OCI-LY7 (cell line): ENCODE data around the gene DLX1. TPM values are rescaled to one million over a fixed set of nuclear protein-coding genes. Genes with fewer than 3 reads are reported as not detected.

Experiments used
- BruUV-seq: library from RNA; stranded (reverse); fragments of 400-500 nt; replicated peaks from 2 replicates; lab custom pipeline; 2021; lab: Mats Ljungman, UMichigan
- CTCF ChIA-PET: fragments of 300-600 bp; sonication (Branson Sonifier 250); formaldehyde crosslinking; loops from one replicate; lab custom pipeline; 2022; ENCODE audit warnings: antibody characterized with exemption; ENCODE audit not compliant: unreplicated experiment; lab: Charles Lee
- POLR2A ChIA-PET: fragments of 300-600 bp; sonication (Branson Sonifier 250); formaldehyde crosslinking; loops from one replicate; lab custom pipeline; 2022; ENCODE audit warnings: antibody characterized with exemption; lab: Charles Lee
- DNase-seq: peaks from one replicate; pipeline ENCODE4 v3.0.0-alpha.2; 2015; ENCODE audit warnings: low spot score
- H2AFZ ChIP-seq: fragments of 200-600 bp; sonication (generic), shearing (Covaris generic); 2 replicates; pipeline ENCODE4 v1.6.1; 2014; ENCODE audit warnings: mild to moderate bottlenecking, antibody characterized with exemption, low read length, moderate library complexity
- H3K27ac ChIP-seq: fragments of 200-600 bp; sonication (generic); 2 replicates; pipeline ENCODE4 v1.5.1; 2014; ENCODE audit warnings: mixed run types, low read depth, mild to moderate bottlenecking, moderate library complexity, low read length, inconsistent platforms; ENCODE audit not compliant: poor library complexity, severe bottlenecking
- H3K36me3 ChIP-seq: fragments of 200-600 bp; sonication (generic); 2 replicates; pipeline ENCODE4 v1.6.1; 2014; ENCODE audit warnings: mild to moderate bottlenecking, antibody characterized with exemption, low read length, moderate library complexity, mixed read lengths; ENCODE audit not compliant: insufficient read depth
- H3K4me1 ChIP-seq: fragments of 200-600 bp; sonication (generic); 2 replicates; pipeline ENCODE4 v1.5.1; 2014; ENCODE audit warnings: mild to moderate bottlenecking, low read length; ENCODE audit not compliant: insufficient read depth, poor library complexity, severe bottlenecking
- H3K4me2 ChIP-seq: fragments of 200-600 bp; sonication (generic); 2 replicates; pipeline ENCODE4 v1.6.1; 2014; ENCODE audit warnings: mild to moderate bottlenecking, low read length
- H3K4me3 ChIP-seq: fragments of 200-600 bp; sonication (generic); 2 replicates; pipeline ENCODE4 v1.5.1; 2014; ENCODE audit warnings: mild to moderate bottlenecking, low read depth, low read length; ENCODE audit not compliant: poor library complexity, severe bottlenecking
- H3K79me2 ChIP-seq: fragments of 200-600 bp; sonication (generic); 2 replicates; pipeline ENCODE4 v1.6.1; 2016; ENCODE audit warnings: low read depth, mild to moderate bottlenecking, low read length, moderate library complexity, mixed read lengths; ENCODE audit not compliant: insufficient read depth
- H3K9me2 ChIP-seq: fragments of 200-600 bp; sonication (generic); 2 replicates; pipeline ENCODE4 v1.6.1; 2016; ENCODE audit warnings: mild to moderate bottlenecking, low read length, mixed read lengths; ENCODE audit not compliant: insufficient read depth
- H3K9me3 ChIP-seq: fragments of 200-600 bp; sonication (generic); 2 replicates; pipeline ENCODE4 v1.6.1; 2014; ENCODE audit warnings: mild to moderate bottlenecking, mixed run types, low read length, mixed read lengths
- H4K20me1 ChIP-seq: fragments of 200-600 bp; sonication (generic); 2 replicates; pipeline ENCODE4 v1.6.1; 2014; ENCODE audit warnings: mild to moderate bottlenecking, antibody characterized with exemption, low read length, moderate library complexity, mixed read lengths; ENCODE audit not compliant: insufficient read depth
- EZH2phosphoT487 ChIP-seq: fragments of 200-600 bp; sonication (generic); IDR thresholded peaks from 2 replicates; pipeline ENCODE4 v1.6.1; 2018; ENCODE audit warnings: low read depth, borderline replicate concordance, mild to moderate bottlenecking, mixed run types, antibody characterized with exemption, low read length, moderate library complexity, mixed read lengths
- intact Hi-C: fragments of 100-400 bp; cut with micrococcal nuclease; formaldehyde crosslinking; loops from one replicate; pipeline ENCODE4 v1.10.0; 2022; ENCODE audit not compliant: unreplicated experiment
- total RNA-seq, 2 experiments: library from RNA; depleted of rRNA in 1 of 2; stranded (reverse); fragments of >200 nt in 1 of 2; shearing (Covaris generic) in 1 of 2; gene quantifications; 2 replicates each; pipeline ENCODE4 v1.2.3, GENCODE V29; 2014 to 2022
- TF ChIP-seq, protein P1 (sequence below): fragments of 200-600 bp; sonication (generic); conservative IDR thresholded peaks from 2 replicates; pipeline ENCODE4 v1.5.1; 2014; ENCODE audit warnings: mild to moderate bottlenecking, antibody characterized with exemption, low read length, moderate library complexity, mixed read lengths

DLX1 gene
- total RNA-seq, 2 experiments from 2014 or later: not detected

- H3K9me3 ChIP-seq: no peaks in the 10 kb centered on the region
- no peaks in the 10 kb centered on the region for H3K79me2 ChIP-seq
- H4K20me1 ChIP-seq: no peaks in the 10 kb centered on the region
- ChIA-PET POLR2A (no interaction called here), CTCF (no interaction called here)
- no peak overlapping the region for H3K27ac ChIP-seq
- no peaks in the 10 kb centered on the region for H3K4me1 ChIP-seq
- TF ChIP-seq, protein P1, sequence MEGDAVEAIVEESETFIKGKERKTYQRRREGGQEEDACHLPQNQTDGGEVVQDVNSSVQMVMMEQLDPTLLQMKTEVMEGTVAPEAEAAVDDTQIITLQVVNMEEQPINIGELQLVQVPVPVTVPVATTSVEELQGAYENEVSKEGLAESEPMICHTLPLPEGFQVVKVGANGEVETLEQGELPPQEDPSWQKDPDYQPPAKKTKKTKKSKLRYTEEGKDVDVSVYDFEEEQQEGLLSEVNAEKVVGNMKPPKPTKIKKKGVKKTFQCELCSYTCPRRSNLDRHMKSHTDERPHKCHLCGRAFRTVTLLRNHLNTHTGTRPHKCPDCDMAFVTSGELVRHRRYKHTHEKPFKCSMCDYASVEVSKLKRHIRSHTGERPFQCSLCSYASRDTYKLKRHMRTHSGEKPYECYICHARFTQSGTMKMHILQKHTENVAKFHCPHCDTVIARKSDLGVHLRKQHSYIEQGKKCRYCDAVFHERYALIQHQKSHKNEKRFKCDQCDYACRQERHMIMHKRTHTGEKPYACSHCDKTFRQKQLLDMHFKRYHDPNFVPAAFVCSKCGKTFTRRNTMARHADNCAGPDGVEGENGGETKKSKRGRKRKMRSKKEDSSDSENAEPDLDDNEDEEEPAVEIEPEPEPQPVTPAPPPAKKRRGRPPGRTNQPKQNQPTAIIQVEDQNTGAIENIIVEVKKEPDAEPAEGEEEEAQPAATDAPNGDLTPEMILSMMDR: no peak
- 0 out of 2 replicates have a peak, but pooled peaks have one; percentile 53 for TF ChIP-seq EZH2phosphoT487
- H2AFZ ChIP-seq: no peak overlapping the region
- intact Hi-C loops: loop anchor here (10.0 kb wide), 1 partner anchor 96 kb away; no protein-coding TSS in a partner anchor
- DNase-seq: no peak
- H3K4me2 ChIP-seq: peak overlapping the region; percentile 90; the same call in 1 of the 2 replicates
- no TSS peak for BruUV-seq
- no peaks in the 10 kb centered on the region for H3K36me3 ChIP-seq
- H3K9me2 ChIP-seq: no peaks in the 10 kb centered on the region
- H3K4me3 ChIP-seq: no peak overlapping the region
Observed at GRCh38 chr2:172100935-172101820, 15.9 kb downstream of the DLX1 start.

DNA sequence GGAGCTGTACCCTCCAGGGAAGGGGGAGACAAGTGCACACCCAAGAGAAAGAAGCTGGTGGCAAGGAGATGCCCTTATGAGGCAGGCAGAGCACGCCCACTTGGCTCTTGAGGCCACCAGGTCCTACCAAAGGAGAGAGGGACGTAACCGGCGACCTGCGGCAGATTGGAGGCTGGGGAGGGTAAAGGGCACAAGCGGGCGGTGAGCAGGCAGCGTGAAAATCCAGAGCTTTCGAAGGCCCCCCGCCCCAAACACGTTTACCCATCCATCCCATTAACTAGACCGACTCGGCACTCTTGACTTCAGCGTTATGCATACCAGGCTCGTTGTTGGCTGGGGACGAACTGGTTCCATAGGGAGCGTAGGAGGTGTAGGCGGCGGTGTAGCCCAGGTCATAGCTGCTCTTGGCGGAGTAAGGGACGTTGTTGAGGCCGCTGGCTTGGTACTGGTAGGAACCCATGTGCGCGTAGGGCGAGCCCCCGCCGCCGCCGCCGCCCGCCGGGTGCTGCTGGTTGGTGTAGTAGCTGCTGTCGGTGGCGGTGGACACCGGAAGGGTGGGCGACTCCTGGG, 16.6 kb downstream of the DLX1 start:
- no peaks in the 10 kb centered on the region for H3K4me1 ChIP-seq
- H2AFZ ChIP-seq: peak overlapping the region; percentile 89; the same call in 1 of the 2 replicates
- H3K4me2 ChIP-seq: peak overlapping the region; percentile 90
- TF ChIP-seq EZH2phosphoT487: no peak
- TF ChIP-seq, protein P1: no peak
- POLR2A ChIA-PET: no interaction called here
- CTCF ChIA-PET: no interaction called here
- H3K9me3 ChIP-seq: no peaks in the 10 kb centered on the region
- no peak for DNase-seq
- H3K79me2 ChIP-seq: no peaks in the 10 kb centered on the region
- H3K27ac ChIP-seq: no peak overlapping the region
- no peaks in the 10 kb centered on the region for H3K36me3 ChIP-seq
- H3K9me2 ChIP-seq: no peaks in the 10 kb centered on the region
- intact Hi-C loops: loop anchor here (2.0 to 10.0 kb wide), 2 partner anchors 97 to 503 kb away; no protein-coding TSS in a partner anchor
- no TSS peak for BruUV-seq
- no peaks in the 10 kb centered on the region for H4K20me1 ChIP-seq
- peak overlapping the region; percentile 68 for H3K4me3 ChIP-seq
